GM23338 (cell line): ENCODE results near the gene SDHA.
"Not testable (repeated sequence)": the region's sequence is repeated elsewhere in the genome, so short reads cannot be mapped to it uniquely, and the experiment has no call there.

Experiments used
- CREB1 ChIP-seq: fragments of 250-450 bp; sonication (Bioruptor Pico); IDR thresholded peaks from 2 replicates; pipeline ENCODE4 v1.5.0; 2020; ENCODE audit warnings: low read depth, mild to moderate bottlenecking, moderate library complexity
- CTCF ChIP-seq, 2 experiments: fragments of 200-600 bp in 1 of 2; sonication (generic) in 1 of 2; conservative IDR thresholded peaks; 2 replicates each; pipeline versions ENCODE4 v1.5.1 to v1.6.1; 2016 to 2017; ENCODE audit warnings: antibody characterized with exemption in 2 of 2, low read depth in 2 of 2, mild to moderate bottlenecking in 2 of 2, moderate library complexity in 1 of 2
- ETS1 ChIP-seq: IDR thresholded peaks from 2 replicates; pipeline ENCODE4 v1.6.1; 2016; ENCODE audit warnings: antibody characterized with exemption
- EZH2 ChIP-seq: fragments of 200-600 bp; sonication (generic); IDR thresholded peaks from one replicate; pipeline ENCODE4 v1.8.0; 2017; ENCODE audit warnings: antibody characterized with exemption, mild to moderate bottlenecking, low read depth; ENCODE audit not compliant: unreplicated experiment
- EZH2phosphoT487 ChIP-seq: fragments of 200-600 bp; sonication (generic); IDR thresholded peaks from one replicate; pipeline ENCODE4 v1.8.1; 2018; ENCODE audit warnings: antibody characterized with exemption; ENCODE audit not compliant: unreplicated experiment
- JUNB ChIP-seq: IDR thresholded peaks from one replicate; pipeline ENCODE4 v1.6.1; 2016; ENCODE audit warnings: antibody characterized with exemption; ENCODE audit not compliant: unreplicated experiment
- NANOG ChIP-seq: IDR thresholded peaks from 2 replicates; pipeline ENCODE4 v1.6.1; 2016; ENCODE audit warnings: antibody characterized with exemption, borderline replicate concordance
- POLR2AphosphoS5 ChIP-seq: IDR thresholded peaks from 2 replicates; pipeline ENCODE4 v1.6.1; 2016; ENCODE audit warnings: antibody characterized with exemption, low read depth
- REST ChIP-seq: IDR thresholded peaks from one replicate; pipeline ENCODE4 v1.6.1; 2018; ENCODE audit warnings: antibody characterized with exemption; ENCODE audit not compliant: unreplicated experiment
- STAT1 ChIP-seq: IDR thresholded peaks from one replicate; pipeline ENCODE4 v1.6.1; 2016; ENCODE audit warnings: antibody characterized with exemption; ENCODE audit not compliant: unreplicated experiment
- ZNF114 ChIP-seq: fragments of 250-450 bp; sonication (Bioruptor Pico); IDR thresholded peaks from 2 replicates; pipeline ENCODE4 v1.5.0; 2020; ENCODE audit warnings: mild to moderate bottlenecking, moderate library complexity
- ZNF331 ChIP-seq: fragments of 250-450 bp; sonication (Bioruptor Pico); IDR thresholded peaks from 2 replicates; pipeline ENCODE4 v1.5.0; 2020; ENCODE audit warnings: low read depth, mild to moderate bottlenecking, moderate library complexity
- ZNF462 ChIP-seq: fragments of 250-450 bp; sonication (Bioruptor Pico); IDR thresholded peaks from 2 replicates; pipeline ENCODE4 v1.5.0; 2020; ENCODE audit warnings: mild to moderate bottlenecking, moderate library complexity

- TF ChIP-seq CTCF (conservative IDR thresholded peaks at IDR 0.05; ENCODE audit: low read depth in 2 of 2); EZH2; EZH2phosphoT487; REST; POLR2AphosphoS5; JUNB; NANOG; CREB1 (CRISPR knock-in tag); ZNF114 (CRISPR knock-in tag); STAT1; ZNF331 (CRISPR knock-in tag); ETS1; ZNF462 (CRISPR knock-in tag): not testable (repeated sequence)
Observed at GRCh38 chr5:227375-227774, 9.3 kb downstream of the SDHA start.
